ENCODE results near the gene WWOX.

WWOX gene

DNA sequence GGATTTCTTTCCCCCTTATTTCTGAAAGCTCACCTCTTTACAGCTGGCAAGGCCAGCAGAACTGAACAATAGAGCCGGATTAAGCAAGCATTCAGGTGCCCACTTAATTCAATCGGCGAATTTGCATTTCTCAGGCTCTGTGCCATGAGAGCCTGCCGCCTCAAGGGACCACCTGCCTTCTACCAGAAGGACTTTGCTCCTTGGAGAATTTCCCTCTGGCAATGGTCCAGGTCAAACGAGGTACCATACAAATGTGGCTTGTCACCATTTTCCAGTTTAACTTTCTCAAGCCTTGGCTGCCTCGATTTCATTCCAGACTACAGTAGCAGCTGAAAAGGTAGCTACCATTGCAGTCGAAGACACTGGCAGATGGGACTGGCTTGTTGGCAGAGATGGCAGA is 967.1 kb downstream of the WWOX start:
- no peak for DNase-seq

DNA sequence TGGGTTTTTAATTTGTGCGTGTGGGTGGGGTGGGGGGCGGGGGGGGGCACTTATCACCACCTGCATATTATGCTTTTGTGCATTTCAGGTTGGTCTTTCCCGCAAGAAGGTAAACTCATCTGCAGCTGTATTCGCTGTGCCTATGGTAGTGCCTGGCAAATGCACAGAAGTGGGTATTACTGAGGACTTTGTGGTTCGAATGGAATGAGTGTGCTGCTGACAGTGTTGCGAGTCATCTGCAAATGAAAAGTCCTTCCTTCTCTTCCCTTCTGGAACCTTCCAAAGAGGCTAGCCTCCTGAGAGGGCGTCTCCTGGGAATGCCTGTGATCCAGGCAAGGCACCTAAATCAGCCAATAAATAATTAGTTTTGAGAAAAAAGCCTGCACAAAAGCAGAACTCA is 968.1 kb downstream of the WWOX start:
- no peak for DNase-seq

DNA sequence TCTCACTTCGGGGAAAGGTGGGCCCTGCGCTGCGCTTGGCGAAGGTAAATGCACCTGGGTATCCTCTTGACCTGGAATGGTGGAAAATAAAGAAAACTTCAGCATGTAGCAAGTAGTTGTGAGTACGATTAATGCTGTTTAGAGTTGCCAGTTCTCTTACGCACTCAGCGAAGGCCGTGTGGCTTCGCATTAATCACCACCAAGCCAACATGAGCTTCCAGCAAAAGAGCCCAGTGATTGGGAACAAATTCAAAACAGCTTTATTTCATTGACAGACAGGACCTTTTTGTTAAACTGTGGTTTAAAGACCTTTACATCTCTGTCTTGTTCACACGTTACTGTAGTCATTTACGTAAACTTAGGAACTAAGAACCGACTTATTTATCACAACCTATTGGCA is 969.7 kb downstream of the WWOX start:
- DNase-seq = no peak

DNA sequence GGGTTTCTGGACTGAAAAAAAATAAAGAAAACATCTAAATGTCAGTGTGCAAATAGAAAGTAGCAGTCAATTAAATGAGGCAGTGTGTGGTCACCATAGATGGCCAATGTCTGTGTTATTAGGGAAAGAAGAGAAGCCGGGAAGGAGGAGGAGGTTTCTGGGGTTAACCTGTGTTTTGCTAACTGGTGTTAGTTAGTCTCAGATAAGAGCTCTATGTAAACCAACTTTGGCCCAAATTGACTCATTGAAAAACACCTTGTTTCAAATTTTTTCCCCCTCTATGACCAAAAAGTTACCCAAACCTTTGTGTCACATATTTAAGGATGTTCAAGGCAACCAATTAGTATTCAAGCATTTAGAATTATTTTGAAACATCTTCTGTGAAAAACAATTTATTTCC is 970.2 kb downstream of the WWOX start:
- no peak for DNase-seq

DNA sequence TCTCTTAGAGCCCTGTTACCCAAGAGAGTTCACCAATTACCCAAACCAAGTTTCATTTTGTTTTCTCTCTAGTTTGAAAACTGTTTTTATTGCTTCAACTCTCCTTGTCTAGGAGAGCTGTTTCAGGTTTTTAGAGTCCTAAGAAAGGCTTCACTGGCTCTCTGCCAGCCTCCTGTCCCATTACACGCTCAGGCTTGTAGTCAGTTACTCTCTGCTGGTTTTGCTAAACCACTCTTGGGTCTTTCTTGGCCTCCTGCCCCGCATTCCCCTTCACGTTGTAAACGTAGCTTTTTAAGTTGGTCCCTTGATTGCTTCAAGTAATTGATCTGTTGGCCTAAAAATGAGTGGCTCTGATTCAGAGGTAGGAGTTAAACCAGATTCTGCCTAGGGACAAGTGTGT is 972.0 kb downstream of the WWOX start:
- no peak for DNase-seq

DNA sequence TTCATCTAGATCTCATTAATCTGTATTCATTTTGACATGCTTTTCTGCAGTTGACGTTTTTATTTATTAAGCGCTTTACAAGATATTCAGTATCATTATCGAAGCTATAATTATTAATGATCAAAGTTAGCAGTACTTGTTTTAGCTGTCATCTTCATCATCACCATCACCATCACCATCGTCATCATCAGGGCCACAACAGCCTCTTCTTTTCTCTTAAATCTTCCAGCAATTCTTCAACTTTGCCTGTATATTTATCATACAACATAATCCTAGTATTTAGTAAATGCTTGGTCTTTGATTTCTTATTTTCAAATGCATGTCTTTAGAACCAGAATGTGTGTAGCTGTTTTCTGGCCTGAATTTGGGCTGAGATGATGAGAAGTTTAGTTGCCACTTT is 973.1 kb downstream of the WWOX start:
- no peak for DNase-seq

DNA sequence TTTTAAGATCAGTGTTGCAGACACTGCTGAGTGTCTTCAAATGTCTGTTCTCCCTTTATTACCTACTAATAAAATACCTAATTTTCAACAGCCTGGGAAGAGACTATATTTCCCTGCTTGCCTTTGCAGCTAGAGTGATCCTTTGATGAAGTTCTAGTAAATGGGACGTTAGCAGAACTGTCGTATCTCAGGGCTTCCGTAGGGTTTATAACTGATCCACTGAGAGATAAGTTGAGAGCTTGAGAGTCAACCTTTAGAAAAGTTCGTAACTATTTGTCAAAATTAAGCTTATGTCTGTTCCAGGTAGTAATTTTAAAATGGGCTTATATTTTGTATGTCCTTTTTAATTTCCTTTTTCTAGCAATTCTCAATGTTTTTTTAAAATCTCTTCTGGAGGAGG is 974.1 kb downstream of the WWOX start:
- DNase-seq = no peak

DNA sequence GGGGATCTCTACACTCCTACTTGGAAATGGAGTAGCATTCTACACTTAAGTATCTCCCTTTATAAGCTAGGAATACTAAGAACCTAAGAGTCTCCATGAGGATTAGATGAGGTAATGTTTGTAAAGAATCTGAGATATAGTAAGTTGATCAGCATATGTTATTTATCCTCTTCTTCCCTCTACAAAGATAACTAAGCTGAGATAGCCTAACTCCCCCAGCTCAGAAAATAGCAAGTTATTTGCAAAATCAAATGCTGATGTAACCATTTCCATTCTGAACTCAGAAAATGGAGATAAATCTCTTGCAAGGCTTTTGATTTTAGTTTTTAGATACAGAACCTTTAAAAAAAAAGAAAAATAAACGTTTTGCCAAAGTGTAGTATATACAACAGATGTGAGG is 975.1 kb downstream of the WWOX start:
- DNase-seq = no peak

DNA sequence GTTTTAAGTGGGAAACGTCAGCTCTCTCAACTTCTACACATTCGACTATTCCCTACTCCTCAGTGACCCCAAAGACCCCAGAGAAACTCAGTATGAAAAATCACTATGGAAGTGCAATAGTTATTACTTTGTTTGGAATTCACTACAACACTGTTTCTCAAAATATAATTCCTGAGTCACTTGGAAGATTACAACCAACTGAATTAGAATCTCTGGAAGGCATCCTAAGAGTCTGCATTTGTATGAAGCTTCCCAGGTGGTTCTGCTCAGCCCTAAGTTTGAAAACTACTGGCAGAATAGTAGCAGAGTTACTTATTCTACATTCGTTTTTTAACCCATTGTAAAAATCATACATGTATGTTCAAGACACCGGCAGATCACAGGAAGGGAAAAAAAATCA is 975.5 kb downstream of the WWOX start:
- DNase-seq = no peak

DNA sequence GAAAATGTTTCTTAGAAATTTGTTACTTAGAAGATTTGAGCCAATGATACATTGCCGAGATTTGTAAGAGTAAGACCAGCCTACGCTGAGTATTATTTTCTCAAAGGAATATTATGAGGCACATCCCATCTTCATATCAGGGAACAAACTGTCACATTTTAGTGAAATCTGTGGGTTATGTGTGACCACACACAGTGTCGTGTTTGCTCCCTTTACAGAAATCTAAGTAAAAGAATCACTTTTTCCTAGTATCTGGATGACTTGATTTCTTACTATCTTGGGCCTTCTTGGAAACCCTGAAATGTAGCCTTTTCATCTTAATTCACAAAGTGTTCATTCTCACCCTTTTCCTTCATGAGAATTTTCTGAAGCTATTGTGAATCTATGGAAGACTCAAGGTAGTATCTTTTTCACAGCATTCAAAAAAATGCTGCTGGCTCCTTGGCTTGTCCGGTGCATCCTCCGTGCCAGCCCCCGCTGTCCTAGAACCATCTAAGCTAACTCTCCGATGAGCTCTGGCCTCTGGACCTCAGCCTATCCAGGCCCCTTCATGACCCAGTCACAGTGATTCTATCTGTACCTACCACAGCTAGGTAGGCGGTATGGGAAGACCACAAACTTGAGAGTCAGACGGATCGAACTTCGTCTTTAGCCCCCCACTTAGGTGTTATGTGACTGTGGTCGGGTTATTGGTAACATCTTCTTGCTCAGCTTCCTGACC is 976.8 kb downstream of the WWOX start:
- DNase-seq = no peak

DNA sequence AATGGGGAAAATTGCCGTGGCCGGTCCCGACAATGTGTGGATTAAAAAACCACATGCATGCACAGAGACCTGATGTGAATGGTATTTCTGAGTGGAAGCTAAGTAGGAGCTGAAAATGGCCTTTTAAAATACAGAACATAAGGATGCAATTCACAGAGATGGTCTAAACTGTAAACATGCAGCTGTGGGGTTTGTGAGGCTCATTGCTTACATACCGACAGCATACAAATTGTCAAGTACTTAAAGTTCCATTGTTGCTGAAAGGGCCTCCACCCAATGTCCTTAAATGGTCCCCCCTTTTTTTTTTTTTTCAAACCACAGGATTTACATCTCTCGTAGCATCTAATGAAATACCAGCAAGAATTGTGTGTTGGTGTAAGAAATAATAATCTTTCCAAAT is 977.9 kb downstream of the WWOX start:
- DNase-seq = no peak

DNA sequence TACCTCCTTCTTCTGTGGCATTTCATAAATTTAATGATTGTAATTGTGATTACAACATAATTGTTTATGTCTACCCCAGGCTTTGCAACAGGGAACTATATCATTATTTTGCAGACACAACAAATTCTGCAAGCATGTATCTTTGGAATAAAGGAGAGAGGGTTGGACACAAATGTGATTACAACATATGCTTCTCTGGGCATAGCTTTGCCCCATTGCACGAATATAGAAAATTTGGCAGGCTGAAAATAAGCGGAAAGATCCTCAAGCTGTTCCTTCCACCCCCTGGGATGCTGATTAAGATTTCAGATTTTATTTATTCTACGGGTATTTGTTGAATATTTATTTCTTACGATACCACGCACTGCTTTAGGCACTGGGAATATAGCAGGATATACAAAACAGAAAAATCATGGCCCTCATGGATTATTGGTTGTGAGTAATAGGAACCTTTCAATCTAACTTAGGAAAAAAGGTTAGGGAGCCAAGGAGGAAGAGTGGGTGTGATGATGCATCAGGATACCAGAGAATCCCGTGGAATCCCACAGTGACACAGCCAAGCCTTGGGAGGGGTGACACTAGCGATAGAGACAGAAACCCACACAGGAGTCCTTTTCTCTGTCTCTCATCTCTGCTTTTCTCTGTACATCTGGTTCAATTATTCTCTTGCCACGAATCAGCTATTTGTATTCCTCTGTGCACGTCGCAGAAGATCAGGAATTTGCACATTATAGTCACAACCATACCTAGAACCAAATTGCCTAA is 980.4 kb downstream of the WWOX start:
- no peak for DNase-seq

DNA sequence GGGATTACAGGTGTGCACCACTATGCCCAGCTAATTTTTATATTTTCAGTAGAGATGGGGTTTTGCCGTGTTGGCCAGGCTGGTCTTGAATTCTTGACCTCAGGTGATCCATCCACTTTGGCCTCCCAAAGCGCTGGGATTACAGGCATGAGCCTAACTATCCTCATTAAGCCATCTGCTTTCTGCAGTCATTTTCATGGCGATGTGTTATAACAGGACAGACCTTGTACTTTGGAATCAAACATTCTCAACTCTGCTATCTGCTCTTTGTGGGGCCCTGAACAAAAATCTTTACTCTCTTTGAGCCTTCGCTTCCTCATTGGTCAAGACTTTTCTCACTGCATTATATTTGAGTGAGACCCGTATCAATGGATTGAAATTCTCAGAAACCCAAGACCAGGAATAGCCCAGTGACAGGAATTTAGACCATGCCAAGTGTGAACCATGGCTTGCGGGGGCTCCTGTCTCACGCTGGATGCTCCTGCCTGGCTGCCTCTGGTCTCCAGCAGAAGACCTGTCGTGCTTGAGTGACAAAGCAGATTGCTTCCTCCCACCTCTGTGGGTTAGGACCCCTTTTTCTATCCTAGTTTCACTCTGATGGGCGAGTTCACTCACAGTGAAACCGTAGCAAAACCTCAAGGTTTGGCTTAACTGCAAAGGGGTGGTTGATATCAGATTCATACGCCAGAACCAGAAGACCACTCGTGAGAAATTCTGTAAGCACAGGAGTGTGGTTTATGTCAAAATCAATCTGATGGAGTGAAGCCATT is 982.0 kb downstream of the WWOX start:
- no peak for DNase-seq

DNA sequence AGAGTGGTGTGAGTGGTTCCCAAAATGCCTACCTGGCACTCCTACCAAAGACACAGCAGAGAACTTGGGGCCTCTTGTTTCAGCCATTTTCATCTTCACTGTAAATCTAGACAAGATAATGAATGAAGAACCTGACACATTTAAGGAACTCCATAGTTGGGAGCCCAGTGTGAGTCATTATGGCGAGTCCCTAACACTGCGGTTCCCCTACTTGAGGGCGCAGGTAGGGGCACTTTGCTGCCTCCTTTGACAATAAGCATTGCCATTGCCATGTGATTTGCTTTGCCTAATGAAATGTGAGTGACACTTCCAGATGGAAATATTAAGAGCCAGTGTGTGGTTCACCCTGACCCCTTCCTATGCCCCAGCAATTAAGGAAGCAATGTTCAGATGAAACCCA is 983.5 kb downstream of the WWOX start:
- DNase-seq = no peak

DNA sequence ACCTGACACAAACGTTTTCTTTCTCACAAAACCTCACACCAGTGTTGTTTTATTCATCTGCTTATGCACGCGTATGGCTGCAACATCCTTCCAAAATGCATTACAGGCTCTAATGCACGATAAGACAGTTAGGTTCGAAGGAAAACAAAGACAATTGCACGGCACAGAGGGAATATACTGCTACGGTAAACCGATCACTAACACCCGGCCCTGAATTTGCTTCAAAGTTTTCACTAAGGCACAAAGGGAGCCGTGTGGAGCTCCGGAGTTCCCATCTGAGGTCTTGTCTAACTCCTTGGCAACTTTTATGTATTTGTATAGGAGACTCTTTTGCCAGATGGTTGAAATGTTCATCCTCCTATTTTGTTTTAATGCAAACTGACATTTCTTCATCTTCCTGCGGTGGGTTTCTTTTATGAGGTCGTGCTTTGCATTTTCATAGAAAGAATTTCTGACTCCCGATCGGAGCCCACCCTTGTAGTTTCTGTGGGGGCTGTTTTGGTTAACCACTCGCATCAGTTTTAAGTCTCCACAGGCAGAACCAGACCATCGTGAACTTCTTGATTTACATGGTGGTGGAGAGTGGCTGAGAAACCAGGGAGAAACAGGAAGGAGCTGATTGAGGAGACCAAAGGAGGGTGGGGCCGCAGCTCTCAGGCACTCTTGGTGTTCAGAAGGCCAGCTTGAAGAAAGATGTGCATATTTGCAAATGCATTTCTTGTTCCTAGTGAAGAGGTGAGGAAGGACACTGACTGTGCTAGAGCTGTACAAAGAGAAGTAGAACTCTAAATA is 984.2 kb downstream of the WWOX start:
- DNase-seq = peak; percentile 4

DNA sequence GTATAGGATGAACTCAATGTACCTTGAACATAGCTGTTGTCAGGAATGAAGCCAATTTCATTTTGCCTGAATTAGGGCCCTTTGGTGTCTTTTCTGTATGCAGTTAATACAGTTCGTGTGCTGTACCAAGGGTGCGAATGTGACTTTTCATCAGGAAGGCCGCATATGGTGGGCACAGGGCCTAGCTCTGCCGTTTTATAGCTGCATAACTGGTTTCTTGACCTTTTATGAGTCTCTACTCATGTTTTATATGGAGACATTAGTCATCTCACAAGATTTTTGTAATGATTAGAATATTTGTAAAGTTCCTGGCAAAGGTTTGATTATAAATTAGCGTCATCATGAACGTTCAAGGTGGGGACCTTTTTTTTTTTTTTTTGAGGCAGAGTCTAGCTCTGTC is 989.5 kb downstream of the WWOX start:
- DNase-seq = no peak

DNA sequence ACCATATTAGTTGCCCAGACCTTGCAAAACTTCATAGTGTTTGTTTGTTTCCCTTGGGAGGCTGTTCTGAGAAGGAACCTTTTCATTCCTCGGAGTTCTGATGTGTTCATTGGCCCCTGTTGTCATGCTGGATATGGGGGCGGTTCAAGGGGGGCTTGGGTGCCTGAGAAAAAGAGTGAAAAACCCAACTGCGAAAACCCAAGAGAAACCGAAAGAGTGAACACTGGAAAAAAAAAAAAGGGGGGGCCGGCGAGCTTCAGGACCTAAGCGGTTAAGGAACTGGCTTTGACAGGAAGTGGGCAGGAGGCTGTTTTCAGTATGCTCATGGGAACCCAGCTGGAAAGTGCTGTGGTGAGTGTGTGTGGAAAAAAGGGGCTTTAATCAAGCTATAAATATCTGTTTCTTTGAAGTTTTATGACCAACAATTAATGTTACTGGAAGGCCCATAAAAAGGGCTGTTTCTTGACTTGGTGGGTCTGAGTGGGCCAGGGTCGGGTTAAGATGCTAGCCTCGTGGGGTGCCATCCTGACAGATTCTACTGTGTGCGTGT is 990.4 kb downstream of the WWOX start:
- peak; percentile 71 for DNase-seq

DNA sequence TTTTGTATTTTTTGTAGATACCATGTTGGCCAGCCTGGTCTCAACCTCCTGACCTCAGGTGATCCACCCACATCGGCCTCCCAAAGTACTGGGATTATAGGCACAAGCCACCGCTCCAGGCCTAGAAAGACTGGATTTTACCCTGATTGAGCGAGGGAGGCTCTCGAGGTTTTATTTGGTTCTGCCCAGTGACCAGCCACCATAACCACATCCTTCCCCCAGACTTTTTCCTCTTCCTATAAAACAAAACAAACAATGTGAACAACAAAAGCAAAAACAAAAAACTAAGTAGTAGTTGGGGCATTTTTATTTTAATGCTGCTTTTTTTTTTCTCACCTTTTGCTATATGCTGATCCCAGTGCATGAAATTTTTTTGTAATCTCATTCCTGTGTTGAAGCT is 991.5 kb downstream of the WWOX start:
- DNase-seq = no peak

DNA sequence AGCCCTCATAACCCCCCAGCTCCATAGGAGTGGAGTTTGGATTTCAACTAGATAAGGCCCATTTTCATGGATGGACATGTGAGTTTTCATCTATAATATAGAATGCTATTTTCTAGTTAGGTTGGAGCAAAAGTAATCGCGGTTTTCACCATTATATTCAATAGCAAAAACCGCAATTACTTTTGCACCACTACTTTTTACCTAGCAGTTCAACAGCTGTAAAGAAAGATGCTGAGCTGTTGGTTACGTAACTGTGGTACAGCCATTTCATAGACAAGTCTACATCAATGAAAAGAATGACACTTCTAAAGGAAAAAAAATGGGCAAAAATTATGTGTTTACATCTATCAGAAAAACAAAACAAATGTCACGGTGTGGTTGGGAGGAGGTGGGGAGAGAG is 993.4 kb downstream of the WWOX start:
- no peak for DNase-seq

DNA sequence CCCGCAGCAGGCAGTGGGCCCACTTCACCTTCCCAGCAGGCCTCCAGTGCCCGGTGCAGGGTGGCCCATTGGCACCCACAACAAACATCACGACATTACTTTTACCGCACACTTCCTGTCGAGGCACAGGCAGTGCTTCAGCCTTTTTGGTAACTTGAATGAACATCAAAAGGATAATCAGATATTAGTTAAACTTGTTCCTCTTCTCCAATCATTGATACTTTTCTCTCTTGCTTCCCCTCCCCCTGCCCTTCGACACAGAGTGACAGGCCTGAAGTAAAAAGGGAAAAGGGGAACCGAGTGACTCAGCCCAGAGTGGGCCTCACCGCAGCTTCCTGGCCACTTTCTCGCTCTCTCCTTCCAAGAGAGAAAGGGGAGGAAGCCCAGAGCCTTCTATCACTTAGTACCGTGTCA is 994.1 kb downstream of the WWOX start:
- peak; percentile 93 for DNase-seq

DNA sequence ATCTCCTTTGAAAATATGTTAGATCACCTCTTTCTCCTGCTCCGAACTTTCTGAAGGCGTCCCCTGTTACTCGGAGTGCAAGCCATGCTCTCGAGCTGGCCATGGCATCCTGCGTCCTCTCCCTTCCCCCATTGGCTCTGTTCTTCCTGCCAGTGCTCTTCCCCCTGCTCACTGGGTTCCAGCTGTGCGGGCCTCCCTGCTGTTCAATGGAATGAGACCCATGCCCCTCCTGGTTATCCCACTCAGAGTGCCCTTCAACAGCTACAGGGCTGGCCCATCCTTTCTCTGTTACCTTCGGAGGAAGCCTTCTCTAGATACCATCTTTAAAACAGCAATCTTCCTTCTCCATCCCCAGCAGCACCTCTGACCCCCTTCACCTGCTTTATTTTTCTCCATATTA is 996.8 kb downstream of the WWOX start:
- no peak for DNase-seq

DNA sequence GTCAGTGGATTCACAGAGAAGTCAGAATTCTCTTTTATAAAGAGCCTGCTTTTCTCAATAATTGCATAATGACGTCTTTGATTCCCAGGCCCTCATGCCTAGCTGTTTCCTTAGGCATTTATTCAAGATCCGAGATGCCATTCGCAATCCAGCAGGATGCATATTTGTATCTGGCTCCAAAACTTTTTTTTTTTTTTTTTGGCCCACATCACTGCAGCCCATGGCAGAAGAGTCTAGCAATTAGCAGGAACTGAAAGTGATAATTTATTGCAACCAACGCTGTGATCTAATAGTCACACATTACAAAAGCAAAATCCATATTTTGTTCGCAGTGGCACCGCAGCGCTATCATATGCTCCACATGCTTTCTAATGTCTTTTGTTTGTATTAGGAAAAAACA is 997.7 kb downstream of the WWOX start:
- DNase-seq = no peak

DNA sequence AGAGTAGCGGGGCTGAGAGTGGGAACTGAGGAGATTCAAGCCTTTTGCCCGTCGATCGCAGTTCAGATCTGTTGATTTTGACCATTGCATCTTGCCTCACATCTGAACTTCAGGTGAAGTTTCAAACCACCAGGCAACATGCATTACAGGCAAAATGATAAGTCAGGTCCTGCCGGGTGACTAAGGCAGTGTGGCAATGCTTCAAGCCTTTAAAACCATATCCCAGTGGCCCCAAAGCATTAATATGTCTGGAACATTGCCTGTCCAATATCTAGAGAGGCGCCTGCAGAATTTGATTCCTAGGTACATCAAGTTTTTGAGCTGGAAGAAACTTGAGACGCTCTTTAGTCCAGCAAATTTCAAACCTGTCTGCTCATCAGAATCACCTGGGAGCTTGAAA is 998.3 kb downstream of the WWOX start:
- no peak for DNase-seq
